ENCODE measurements around the gene JARID2. TPM values are rescaled to one million over a fixed set of nuclear protein-coding genes. Genes with fewer than 3 reads are reported as not detected.

Gene JARID2
- total RNA-seq, 8 experiments from 2014 or later, result 11.8 to 39.9 (median 30.7) TPM

GRCh38 chr6:15499125-15499524 lies 253.3 kb downstream of the JARID2 start:
- Histone ChIP-seq H3K4me1 (replicated peaks in 1 of 2) (peaks cover 0 to under 1% of the 10 kb centered on the region in 2 donors), H3K27ac (no peak overlapping the region), H3K4me3 (no peak overlapping the region)
- in situ Hi-C loops (cut with MboI; ENCODE audit: low pct_unique_long_range_greater_than_20kb in 2 of 9, low sequenced_read_pairs in 9 of 9, unreplicated experiment in 9 of 9), result loop anchor here in 2 of 9 experiments (25.0 kb wide), 2 partner anchors 237 to 1287 kb away; no protein-coding TSS in a partner anchor
- no peak for ATAC-seq (replicated peaks in 6 of 8)
- 95 to 100% (median 100%) methylated on average over 1 to 10 of the region's 12 CpGs; no CpG with 5 or more reads in 2 of the 10 experiments for WGBS, 10 experiments

DNA sequence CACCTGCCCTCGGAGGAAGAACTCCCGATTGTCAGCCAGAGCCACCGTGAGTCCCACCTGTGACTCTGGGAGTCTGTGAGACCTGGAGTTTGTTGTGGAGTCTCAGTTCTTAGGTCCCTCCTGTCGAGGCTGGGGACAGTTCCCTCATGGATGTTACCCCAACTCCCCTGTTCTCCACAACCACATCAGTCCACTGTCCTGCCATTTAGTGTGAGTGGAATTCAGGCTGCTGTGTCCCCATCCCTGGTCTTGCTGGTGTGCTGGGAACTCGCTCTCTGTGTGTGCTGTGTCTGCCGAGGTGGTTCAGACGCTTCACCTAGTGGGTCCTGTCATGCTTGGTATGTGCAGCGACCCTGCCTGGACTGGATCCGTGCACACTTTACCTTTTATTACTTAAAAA lies 253.7 kb downstream of the JARID2 start:
- Histone ChIP-seq H3K4me1 (replicated peaks in 1 of 2) (peaks cover 0 to 4% of the 10 kb centered on the region in 2 donors), H3K27ac (no peak overlapping the region), H3K4me3 (no peak overlapping the region)
- in situ Hi-C loops (cut with MboI; ENCODE audit: low pct_unique_long_range_greater_than_20kb in 2 of 9, low sequenced_read_pairs in 9 of 9, unreplicated experiment in 9 of 9), result loop anchor here in 2 of 9 experiments (25.0 kb wide), 2 partner anchors 237 to 1287 kb away; no protein-coding TSS in a partner anchor
- WGBS, 10 experiments, result 83 to 100% (median 94%) methylated on average over 2 to 7 of the region's 9 CpGs; no CpG with 5 or more reads in 3 of the 10 experiments
- ATAC-seq (replicated peaks in 6 of 8), result no peak

DNA sequence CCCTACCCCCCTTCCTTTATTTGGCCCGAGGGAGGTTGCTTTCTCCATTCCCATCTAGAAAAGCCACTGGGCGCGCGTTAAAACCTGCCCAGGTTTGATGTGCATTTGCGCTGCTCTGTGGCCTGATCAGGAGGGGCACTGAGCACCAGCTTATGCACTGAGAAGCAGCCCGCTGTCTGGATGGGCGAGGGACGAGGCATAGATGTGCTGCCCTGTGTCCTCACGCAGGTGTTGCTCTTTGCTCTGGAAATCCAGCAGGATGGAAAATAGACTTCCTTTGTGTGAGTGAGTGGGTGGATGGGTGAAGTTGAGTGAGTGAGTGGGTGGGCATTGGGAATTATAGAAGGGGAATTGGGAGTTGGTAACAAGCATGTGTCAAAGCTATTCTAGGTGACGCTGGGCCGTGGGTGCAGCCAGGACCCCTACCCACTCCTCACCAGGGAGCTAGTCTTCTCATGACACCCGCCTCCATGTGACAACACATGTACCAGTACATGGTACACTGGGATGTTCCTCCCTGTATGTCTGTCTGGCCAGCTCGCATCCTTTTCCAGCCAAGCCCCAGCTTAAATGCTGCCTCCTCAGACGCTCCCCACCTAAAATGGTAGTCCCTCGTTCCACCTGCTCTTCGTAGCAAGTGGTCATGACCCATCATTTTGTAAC lies 254.3 kb downstream of the JARID2 start:
- H3K27ac ChIP-seq, result no peak overlapping the region
- no peak for ATAC-seq (replicated peaks in 6 of 8)
- in situ Hi-C loops (cut with MboI; ENCODE audit: low pct_unique_long_range_greater_than_20kb in 2 of 9, low sequenced_read_pairs in 9 of 9, unreplicated experiment in 9 of 9), result loop anchor here in 1 of 9 experiments (25.0 kb wide), 1 partner anchor 112 kb away; no protein-coding TSS in a partner anchor
- H3K4me1 ChIP-seq (replicated peaks in 1 of 2), result peaks cover 0 to 4% of the 10 kb centered on the region in 2 donors
- H3K4me3 ChIP-seq, result no peak overlapping the region
- 89 to 100% (median 97%) methylated on average over 1 to 9 of the region's 16 CpGs; no CpG with 5 or more reads in 1 of the 10 experiments for WGBS, 10 experiments

- Histone ChIP-seq H3K4me3 (no peak overlapping the region), H3K4me1 (replicated peaks in 1 of 2) (peaks cover 0 to 4% of the 10 kb centered on the region in 2 donors), H3K27ac (no peak overlapping the region)
- 89 to 100% (median 97%) methylated on average over 1 to 16 of the region's 38 CpGs; no CpG with 5 or more reads in 3 of the 10 experiments for WGBS, 10 experiments
- peak in 3 of 8 experiments; percentile 19 to 73 (median 72) for ATAC-seq (replicated peaks in 6 of 8)
- in situ Hi-C loops (cut with MboI; ENCODE audit: low pct_unique_long_range_greater_than_20kb in 2 of 9, low sequenced_read_pairs in 9 of 9, unreplicated experiment in 9 of 9), result loop anchor here in 1 of 9 experiments (25.0 kb wide), 1 partner anchor 111 kb away; no protein-coding TSS in a partner anchor
Measured at GRCh38 chr6:15500901-15501825, 255.3 kb downstream of the JARID2 start.

GRCh38 chr6:15501826-15502445 lies 256.1 kb downstream of the JARID2 start:
- 17 to 100% (median 89%) methylated on average over 1 to 10 of the region's 19 CpGs; no CpG with 5 or more reads in 2 of the 10 experiments for WGBS, 10 experiments
- peak in 5 of 8 experiments; percentile 13 to 63 (median 28) for ATAC-seq (replicated peaks in 6 of 8)
- in situ Hi-C loops (cut with MboI; ENCODE audit: low pct_unique_long_range_greater_than_20kb in 2 of 9, low sequenced_read_pairs in 9 of 9, unreplicated experiment in 9 of 9), result loop anchor here in 1 of 9 experiments (25.0 kb wide), 1 partner anchor 110 kb away; no protein-coding TSS in a partner anchor
- Histone ChIP-seq H3K27ac (no peak overlapping the region), H3K4me1 (replicated peaks in 1 of 2) (peaks cover 0 to 4% of the 10 kb centered on the region in 2 donors), H3K4me3 (no peak overlapping the region)

- Histone ChIP-seq H3K27ac (no peak overlapping the region), H3K4me3 (no peak overlapping the region), H3K4me1 (replicated peaks in 1 of 2) (peaks cover 0 to 4% of the 10 kb centered on the region in 2 donors)
- 67 to 100% (median 85%) methylated on average over 1 to 9 of the region's 20 CpGs; no CpG with 5 or more reads in 2 of the 10 experiments for WGBS, 10 experiments
- in situ Hi-C loops (cut with MboI; ENCODE audit: low pct_unique_long_range_greater_than_20kb in 2 of 9, low sequenced_read_pairs in 9 of 9, unreplicated experiment in 9 of 9), result loop anchor here in 1 of 9 experiments (25.0 kb wide), 1 partner anchor 110 kb away; no protein-coding TSS in a partner anchor
- no peak for ATAC-seq (replicated peaks in 6 of 8)
Measured at GRCh38 chr6:15502446-15503345, 256.8 kb downstream of the JARID2 start.

DNA sequence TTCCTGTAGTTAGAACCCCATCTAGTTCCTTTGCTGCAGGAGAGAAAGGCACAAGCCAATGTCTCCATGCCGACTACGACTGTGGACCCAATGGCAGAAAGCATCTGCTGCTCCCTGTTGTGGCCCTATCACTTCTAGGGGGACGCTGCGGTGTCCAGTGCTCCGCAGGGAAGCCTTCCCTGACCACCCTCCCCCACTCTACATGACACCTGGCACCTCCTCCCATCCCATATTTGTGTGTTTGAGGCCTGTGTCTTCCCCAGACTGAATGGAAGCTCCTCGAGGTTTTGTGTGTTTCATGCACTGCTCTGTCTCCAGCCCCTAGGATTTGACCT lies 257.4 kb downstream of the JARID2 start:
- Histone ChIP-seq H3K4me1 (replicated peaks in 1 of 2) (peaks cover 0 to 4% of the 10 kb centered on the region in 2 donors), H3K27ac (no peak overlapping the region), H3K4me3 (no peak overlapping the region)
- in situ Hi-C loops (cut with MboI; ENCODE audit: low pct_unique_long_range_greater_than_20kb in 2 of 9, low sequenced_read_pairs in 9 of 9, unreplicated experiment in 9 of 9), result loop anchor here in 1 of 9 experiments (25.0 kb wide), 1 partner anchor 109 kb away; no protein-coding TSS in a partner anchor
- ATAC-seq (replicated peaks in 6 of 8), result no peak
- WGBS, 10 experiments, result 40 to 100% (median 73%) methylated on average over 1 to 3 of the region's 6 CpGs; no CpG with 5 or more reads in 6 of the 10 experiments

DNA sequence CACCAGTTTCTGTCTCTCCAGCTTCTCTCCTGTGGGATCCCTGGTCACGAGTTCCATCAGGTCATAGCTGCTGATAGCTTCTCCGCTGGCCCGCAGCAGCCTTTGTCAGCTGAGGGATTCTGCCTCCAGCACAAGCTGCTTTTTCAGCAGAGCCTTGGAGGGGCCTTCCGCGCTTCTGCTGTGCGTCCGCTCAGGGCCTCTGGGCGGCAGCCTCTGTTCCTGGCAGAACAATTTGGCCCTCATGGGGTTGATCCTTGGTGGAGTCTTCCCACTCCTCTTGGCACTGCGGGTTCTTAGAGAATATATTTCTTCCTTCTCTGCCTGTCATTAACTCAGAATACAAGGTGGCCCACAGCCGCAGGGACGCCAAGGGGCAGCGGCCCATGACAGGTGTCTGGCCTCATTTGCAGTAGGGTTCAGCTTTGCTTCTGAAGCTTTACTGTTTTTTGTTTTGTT lies 258.2 kb downstream of the JARID2 start:
- H3K4me3 ChIP-seq, result no peak overlapping the region
- H3K27ac ChIP-seq, result peak overlapping the region in 1 of 2 donors; percentile 13
- peaks cover 0 to 4% of the 10 kb centered on the region in 2 donors for H3K4me1 ChIP-seq (replicated peaks in 1 of 2)
- 16 to 100% (median 85%) methylated on average over 1 to 5 of the region's 12 CpGs; no CpG with 5 or more reads in 2 of the 10 experiments for WGBS, 10 experiments
- peak in 1 of 8 experiments; percentile 14 for ATAC-seq (replicated peaks in 6 of 8)
- in situ Hi-C loops (cut with MboI; ENCODE audit: low pct_unique_long_range_greater_than_20kb in 2 of 9, low sequenced_read_pairs in 9 of 9, unreplicated experiment in 9 of 9), result loop anchor here in 1 of 9 experiments (25.0 kb wide), 1 partner anchor 108 kb away; no protein-coding TSS in a partner anchor

GRCh38 chr6:15504581-15505350 lies 258.9 kb downstream of the JARID2 start:
- 20 to 100% (median 71%) methylated on average over 1 to 18 of the region's 26 CpGs; no CpG with 5 or more reads in 2 of the 10 experiments for WGBS, 10 experiments
- in situ Hi-C loops (cut with MboI; ENCODE audit: low pct_unique_long_range_greater_than_20kb in 2 of 9, low sequenced_read_pairs in 9 of 9, unreplicated experiment in 9 of 9), result loop anchor here in 1 of 9 experiments (25.0 kb wide), 1 partner anchor 108 kb away; no protein-coding TSS in a partner anchor

DNA sequence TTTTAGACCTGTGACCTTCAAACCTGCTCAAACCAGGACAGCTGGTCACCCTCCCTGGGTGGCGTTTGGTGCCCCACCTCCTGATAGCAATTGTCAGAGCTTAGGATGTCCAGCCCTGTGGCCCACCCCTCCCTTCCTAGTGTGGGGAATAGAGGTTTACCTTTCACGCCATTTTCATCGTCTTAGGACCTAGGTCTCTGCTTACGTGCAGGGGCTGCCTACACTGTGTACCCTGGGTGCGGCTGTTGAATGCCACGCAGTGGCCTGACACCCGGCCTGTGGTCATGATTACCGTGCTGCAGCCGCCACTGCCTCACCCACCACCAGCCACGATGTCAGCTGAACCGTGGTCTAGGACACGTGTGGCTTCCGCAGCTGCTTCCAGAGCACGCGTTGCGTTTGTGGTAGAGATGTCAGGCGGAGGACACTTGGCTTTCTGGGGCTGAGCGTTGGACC lies 259.6 kb downstream of the JARID2 start:
- 78 to 100% (median 98%) methylated on average over 1 to 14 of the region's 18 CpGs; no CpG with 5 or more reads in 7 of the 10 experiments for WGBS, 10 experiments
- in situ Hi-C loops (cut with MboI; ENCODE audit: low pct_unique_long_range_greater_than_20kb in 2 of 9, low sequenced_read_pairs in 9 of 9, unreplicated experiment in 9 of 9), result loop anchor here in 1 of 9 experiments (25.0 kb wide), 1 partner anchor 107 kb away; no protein-coding TSS in a partner anchor

More at GRCh38 chr6:15504581-15505350, 258.9 kb downstream of the JARID2 start:
- ATAC-seq (replicated peaks in 6 of 8), result peak; percentile 40 to 90 (median 67)
- no peak overlapping the region for H3K4me3 ChIP-seq
- H3K4me1 ChIP-seq (replicated peaks in 1 of 2), result peaks cover 0 to 4% of the 10 kb centered on the region in 2 donors
- H3K27ac ChIP-seq, result no peak overlapping the region

More for the DNA sequence above, 259.6 kb downstream of the JARID2 start:
- H3K27ac ChIP-seq, result no peak overlapping the region
- ATAC-seq (replicated peaks in 6 of 8), result no peak
- H3K4me1 ChIP-seq (replicated peaks in 1 of 2), result peaks cover 0 to 4% of the 10 kb centered on the region in 2 donors
- H3K4me3 ChIP-seq, result no peak overlapping the region
